Epithelial cell of proximal tubule (primary cell): ENCODE results near the gene MRPL23. TPM values are rescaled to one million over a fixed set of nuclear protein-coding genes. Genes with fewer than 3 reads are reported as not detected.

ENCODE experiments used
- DNase-seq: peaks from one replicate; pipeline ENCODE4 v3.0.0-alpha.2; 2011; ENCODE audit warnings: low read depth
- H3K4me3 ChIP-seq: 2 replicates; pipeline ENCODE4 v1.5.1; 2011; ENCODE audit warnings: low read depth, mild to moderate bottlenecking, low read length
- total RNA-seq: library from RNA; depleted of rRNA; stranded (reverse); fragments of >200 nt; gene quantifications from 2 replicates; pipeline ENCODE4 v1.2.3, GENCODE V29; 2015
- TF ChIP-seq, protein P1 (sequence below): conservative IDR thresholded peaks from 2 replicates; pipeline ENCODE4 v1.5.1; 2012; ENCODE audit warnings: low read depth, mild to moderate bottlenecking, low read length

MRPL23 gene
- total RNA-seq, 1 donor from 2014 or later, result 92.1 TPM

DNA sequence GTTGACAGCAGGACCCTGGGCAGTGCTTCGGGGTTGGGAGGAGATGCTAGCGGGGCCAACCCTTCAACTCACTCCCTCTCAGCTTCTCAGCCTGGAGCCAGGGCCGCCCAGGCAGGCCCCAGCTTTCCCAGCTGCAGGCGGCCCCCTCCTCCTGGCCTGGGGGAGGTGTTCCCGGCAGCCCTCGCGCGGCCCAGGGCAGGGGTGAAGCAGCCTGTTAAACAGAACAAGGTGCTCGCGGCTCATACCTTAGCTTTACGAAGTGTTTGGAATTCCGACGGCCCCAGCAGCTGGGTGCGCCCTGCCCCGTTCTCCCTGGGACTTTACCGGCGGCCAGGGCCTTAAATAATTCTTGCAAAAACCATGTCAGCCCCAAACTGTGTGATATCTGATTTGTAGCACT is 17.2 kb downstream of the MRPL23 start:
- DNase-seq, result no peak
- H3K4me3 ChIP-seq, result no peak overlapping the region
- TF ChIP-seq, protein P1, sequence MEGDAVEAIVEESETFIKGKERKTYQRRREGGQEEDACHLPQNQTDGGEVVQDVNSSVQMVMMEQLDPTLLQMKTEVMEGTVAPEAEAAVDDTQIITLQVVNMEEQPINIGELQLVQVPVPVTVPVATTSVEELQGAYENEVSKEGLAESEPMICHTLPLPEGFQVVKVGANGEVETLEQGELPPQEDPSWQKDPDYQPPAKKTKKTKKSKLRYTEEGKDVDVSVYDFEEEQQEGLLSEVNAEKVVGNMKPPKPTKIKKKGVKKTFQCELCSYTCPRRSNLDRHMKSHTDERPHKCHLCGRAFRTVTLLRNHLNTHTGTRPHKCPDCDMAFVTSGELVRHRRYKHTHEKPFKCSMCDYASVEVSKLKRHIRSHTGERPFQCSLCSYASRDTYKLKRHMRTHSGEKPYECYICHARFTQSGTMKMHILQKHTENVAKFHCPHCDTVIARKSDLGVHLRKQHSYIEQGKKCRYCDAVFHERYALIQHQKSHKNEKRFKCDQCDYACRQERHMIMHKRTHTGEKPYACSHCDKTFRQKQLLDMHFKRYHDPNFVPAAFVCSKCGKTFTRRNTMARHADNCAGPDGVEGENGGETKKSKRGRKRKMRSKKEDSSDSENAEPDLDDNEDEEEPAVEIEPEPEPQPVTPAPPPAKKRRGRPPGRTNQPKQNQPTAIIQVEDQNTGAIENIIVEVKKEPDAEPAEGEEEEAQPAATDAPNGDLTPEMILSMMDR, result no peak

DNA sequence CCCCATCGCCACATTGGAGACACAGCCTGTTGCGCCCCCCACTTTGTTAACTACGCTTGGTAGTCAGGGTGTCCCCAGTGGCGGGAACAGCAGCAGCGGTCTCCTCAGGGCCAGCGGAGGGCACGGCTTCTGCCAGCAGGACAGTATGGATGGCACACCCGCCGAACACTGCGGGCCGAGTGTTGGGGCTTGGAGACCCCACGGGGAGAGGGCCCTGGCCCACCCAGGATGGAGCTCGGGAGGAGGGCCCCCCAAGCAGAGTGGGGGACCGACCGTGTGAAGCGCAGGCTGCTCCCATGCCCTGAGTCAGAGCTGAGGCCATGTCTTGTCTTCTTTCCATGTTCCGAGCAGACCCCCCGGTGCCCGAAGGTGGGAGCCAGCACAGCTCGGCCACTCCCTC is 17.8 kb downstream of the MRPL23 start:
- TF ChIP-seq, protein P1, result no peak
- H3K4me3 ChIP-seq, result no peak overlapping the region
- DNase-seq, result no peak

DNA sequence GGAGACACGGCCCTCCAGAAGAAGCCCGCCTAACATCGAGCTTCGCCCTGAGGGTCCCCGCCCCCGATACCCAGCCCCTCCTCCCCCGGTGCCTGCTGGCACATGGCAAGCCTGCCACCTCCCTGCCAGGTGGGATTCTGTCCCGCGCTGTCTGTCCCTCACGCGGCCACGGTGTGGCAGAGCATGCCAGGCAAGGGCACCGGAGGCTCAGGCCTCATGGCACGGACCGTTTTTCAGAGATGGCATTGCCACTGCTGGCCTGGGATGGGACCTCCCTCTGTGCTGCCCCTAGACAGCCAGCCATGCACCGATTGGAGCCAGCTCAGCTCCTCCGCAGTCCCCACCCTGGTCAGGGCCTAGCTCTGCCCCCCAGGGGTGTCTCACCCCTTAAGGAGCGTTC is 19.4 kb downstream of the MRPL23 start:
- no peak overlapping the region for H3K4me3 ChIP-seq
- TF ChIP-seq, protein P1, result no peak
- DNase-seq, result no peak

DNA sequence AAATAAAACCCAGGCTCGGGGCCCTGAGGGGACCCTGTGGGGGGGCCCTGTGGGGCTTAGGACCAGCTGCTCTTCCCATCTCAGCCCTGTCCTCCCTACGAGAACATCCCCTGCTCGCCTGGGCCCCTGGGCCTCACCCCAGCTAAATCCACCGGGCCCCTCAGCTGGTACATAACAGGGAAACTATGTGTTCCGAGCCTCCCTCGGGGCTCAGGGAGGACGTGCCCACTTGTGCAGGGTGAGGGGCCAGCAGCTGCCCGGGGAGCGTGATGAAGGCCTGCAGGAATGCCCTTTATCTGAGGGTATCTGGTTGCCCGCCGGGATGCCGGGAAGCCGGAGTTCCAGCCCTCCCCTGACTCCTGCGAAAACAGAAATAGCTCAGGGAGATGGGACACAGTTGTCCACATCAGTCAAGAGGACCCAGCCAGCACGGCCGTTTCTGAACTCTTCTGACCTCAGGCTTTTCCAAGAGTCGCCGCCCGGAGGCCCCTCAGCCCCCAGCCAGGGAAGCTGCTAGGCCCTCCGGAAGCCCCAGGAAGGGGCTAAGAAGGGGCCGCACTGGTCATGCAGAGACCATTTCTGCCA is 20.6 kb downstream of the MRPL23 start:
- no peak overlapping the region for H3K4me3 ChIP-seq
- DNase-seq, result no peak
- TF ChIP-seq, protein P1, result no peak

DNA sequence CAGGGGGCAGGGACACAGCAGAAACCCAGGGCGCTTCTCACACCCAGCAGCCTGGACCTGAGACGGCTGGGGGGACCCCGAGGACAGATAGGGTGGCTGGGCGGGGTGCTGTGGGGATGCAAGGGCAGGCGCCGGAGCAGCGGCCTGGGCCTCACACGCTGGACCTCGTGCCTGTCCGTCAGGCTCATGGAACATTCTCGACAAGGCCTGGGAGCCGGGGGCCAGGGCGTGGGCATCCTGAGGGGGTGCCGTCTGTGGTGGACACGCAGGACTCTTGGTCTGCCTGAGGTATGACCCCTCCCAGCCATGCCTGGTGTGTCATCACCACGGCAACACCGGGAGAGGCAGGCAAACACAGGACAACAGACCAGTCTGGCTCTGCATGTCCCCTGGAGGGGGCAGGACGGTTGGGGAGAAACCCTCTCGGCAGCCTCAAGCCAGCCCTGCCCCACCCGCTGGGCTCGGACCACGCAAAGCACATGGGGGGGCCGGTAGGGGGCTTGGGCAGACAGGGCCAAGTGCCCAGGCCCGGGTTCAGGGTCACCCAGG is 21.4 kb downstream of the MRPL23 start:
- TF ChIP-seq, protein P1, result no peak

DNA sequence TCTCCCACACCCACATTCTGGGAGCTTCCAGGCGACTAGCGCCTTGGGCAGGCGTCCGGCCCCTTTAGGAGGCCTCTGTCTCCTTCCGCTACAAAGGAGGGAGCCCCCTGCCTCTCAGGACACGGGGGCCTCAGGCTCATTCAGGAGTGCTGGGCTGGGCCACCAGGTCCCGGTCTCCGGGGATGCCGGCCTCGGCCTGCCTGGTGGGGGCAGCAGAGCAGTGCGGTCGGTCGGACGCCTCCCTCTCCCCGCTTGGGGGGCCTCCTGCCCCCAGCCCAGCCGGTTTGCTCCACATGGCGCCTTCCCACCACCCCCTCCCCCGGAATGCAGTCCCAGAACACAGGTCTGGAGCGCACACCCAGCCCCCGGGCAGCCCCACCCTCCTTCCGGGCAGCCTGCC is 21.9 kb downstream of the MRPL23 start:
- no peak for DNase-seq
- TF ChIP-seq, protein P1, result no peak
- no peak overlapping the region for H3K4me3 ChIP-seq

More for the DNA sequence above, 21.4 kb downstream of the MRPL23 start:
- H3K4me3 ChIP-seq, result no peak overlapping the region
- no peak for DNase-seq

DNA sequence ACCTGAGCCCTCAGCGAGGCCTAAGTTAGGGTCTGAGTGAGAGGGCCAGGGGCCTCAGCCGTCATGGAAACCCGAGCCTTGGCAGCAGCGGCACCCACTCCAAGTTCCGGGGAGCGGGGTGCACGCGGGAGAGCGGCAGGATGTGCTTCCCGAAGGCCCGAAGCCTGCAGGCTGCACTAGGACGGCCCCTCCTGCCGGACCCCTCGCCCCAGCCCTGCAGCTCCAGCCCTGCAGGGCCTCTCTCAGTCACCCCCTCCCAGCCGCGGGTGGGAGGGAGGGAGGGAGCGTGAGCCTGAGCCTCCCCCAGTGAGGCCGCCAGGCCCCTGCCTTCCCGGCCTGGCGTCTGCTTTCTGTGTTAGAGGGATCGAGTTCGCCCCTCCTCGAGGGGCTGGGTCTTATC is 22.6 kb downstream of the MRPL23 start:
- DNase-seq, result no peak
- TF ChIP-seq, protein P1, result no peak
- H3K4me3 ChIP-seq, result no peak overlapping the region
